NCI-H2196 treated with DMSO at 0.1 percent for 48 hours (cell line): ENCODE results near the gene IL24.

Source experiments
- DNase-seq: peaks from one replicate; lab custom pipeline; 2025; ENCODE audit not compliant: unreplicated experiment; lab: John Stamatoyannopoulos, UW

Gene IL24

GRCh38 chr1:206903687-206904086, 6.4 kb downstream of the IL24 start:
- DNase-seq = no peak

DNA sequence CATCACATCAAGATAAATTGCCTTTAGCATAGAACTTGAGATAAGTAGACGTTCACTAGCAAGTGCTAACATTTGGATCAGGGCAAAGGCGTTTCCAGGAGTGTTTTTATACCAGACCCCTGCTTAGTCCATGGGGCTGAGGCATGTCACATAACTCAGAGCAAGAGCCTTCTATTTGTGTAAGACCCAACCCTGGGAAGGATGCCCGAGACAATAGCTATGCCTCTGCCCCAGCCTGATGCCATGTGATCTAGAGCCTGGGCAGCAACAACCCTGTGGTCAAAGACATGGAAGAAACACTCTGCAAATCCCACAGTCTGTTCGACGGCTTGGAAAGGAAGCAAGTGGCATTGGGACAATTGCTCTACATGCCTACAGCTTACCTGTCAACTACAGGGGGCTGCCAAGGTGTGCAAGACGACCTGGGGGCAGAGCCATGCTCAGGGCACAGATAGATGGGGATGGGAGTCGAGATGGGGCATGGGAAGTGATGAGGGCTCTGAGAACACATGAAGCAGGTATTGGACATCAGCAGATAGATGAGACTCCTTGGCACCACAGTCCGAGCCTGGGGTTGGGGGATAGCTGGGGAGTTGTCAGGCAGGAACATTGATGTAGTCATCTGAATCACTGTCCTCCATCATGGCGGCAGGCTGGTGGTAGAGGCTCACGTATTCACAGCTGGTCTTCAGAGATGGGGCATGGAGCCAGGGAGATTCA, 7.3 kb downstream of the IL24 start:
- DNase-seq = no peak

DNA sequence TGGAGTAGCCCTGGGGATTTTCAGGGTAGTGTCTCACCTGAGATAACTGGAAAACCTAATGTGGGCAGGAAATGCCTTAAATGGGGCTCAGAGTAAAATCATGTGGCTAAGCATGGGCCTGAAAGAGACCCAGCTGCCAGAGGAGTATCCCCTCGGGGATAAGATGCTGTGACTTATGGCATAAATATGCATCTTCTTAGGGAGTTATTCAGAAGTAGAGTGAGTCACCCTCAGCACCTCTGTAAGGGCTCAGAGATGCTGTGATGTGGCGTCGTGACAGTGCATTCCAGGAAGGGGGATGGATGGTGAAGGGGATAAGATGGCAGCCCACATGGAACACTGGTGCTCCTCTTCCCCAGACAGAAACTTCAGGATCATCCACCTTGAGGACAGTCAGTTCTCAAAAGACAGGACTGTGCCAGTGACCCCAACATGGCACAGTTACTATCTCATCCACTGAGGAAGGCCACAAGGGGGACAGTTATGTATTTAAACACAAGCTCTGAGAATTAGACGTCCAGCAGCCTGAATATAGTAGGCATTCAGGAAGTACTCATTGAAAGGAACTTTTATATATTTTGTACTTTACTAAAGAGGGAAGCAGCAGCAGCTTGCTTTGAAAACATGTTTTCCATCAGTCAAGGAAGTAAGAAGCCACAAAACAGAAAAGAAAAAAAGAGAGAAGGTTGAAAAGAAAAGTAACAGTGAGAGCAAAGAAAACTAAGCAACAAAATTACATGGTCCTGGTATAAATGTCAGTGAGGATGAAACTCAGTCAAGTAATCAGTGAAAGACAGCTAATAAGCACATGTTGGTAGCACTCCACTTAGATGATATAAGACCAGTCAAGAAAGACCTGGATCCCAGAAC, 8.3 kb downstream of the IL24 start:
- DNase-seq = no peak

DNA sequence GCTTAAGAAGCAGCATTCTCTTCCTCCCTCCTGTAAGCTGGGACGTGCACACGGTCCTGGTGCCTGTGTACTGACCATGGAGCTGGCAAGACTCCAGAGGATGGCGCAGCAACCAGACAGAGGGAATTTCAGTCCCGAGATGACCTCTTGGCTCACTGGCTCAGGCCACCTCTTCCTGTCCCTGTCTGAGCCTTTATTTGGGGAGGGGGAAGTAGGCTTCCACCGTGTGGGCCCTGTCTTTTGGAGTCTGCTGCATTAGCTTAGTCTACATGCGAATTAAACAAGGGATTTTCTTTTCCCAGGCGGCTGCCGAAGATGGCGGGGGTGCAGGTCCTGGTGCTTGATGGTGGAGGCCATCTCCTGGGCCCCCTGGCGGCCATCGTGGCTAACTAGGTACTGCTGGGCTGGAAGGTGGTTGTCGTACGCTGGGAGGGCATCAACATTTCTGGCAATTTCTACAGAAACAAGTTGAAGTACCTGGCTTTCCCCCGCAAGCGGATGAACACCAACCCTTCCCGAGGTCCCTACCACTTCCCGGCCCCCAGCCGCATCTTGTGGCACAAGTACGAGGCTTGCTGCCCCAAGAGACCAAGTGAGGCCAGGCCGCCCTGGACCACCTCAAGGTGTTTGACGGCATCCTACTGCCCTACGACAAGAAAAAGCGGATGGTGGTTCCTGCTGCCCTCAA, 10.2 kb downstream of the IL24 start:
- no peak for DNase-seq

DNA sequence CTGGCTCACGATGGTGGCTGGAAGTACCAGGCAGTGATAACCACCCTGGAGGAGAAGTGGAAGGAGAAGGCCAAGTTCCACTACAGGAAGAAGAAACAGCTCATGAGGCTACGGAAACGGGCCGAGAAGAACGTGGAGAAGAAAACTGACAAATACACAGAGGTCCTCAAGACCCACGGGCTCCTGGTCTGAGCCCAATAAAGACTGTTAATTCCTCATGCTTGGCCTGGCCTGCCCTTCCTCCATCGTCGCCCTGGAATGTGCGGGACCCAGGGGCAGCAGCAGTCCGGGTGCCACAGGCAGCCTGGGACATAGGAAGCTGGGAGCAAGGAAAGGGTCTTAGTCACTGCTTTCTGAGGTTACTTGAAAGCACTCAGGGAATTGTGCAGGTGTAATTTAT, 10.8 kb downstream of the IL24 start:
- DNase-seq = no peak

GRCh38 chr1:206909161-206909882, 12.1 kb downstream of the IL24 start:
- peak; percentile 86 for DNase-seq

DNA sequence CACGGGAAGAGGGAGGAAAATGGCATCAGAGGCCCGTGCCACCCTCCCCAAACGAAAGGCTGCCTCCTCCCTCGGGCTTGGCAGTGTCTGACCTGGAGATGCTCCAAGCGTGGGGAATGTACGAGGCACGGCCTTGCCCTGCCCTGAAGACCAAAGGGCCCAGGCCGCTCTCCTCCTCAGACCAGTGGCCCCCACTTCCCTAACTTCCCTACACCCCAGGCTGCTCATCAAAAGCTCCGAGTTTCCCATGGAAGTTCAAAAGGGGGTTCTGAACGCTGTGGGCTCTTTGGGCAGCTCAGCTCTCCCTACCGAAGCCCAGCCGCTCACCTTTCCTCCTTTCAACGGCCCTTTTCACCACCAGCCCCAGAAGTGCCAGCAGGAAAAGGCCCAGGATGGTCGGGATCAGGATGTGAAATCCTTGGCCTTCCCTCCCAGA, 12.7 kb downstream of the IL24 start:
- no peak for DNase-seq

- peak; percentile 46 for DNase-seq
Observed at GRCh38 chr1:206911064-206911663, 13.9 kb downstream of the IL24 start.

GRCh38 chr1:206912445-206913095, 15.3 kb downstream of the IL24 start:
- peak; percentile 75 for DNase-seq

DNA sequence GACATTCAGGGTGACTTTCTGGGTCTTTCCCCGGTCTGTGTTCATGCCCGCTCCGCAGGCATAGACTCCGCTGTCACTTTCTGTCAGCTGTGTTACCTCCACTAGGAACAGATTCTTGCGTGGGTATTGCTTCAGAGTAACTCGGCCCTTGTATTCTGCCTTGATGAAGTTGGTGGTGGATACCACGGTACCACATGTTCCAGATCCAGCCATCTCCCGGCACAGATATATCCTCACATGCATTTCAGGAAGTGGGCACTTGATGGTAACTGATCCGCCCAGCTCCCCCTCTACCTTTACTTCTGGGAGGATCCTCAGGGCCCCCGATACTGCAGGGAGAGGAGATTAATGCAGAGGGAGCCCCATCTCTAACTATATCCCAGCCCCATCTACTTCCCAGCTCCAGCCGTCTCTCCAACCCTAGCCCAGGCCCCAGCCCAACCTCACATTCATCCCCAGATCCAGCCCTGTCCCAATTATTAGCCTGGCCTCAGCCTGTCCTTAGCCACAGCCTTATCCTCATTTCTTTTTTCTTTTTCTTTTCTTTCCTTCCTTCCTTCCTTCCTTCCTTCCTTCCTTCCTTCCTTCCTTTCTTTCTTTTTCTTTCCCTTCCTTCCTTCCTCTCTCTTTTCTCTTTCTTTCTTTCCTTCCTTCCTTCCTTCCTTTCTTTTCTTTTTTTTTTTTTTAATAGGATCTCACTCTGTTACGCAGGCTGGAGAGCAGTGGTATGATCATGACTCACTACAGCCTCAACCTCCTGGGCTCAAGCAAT, 16.7 kb downstream of the IL24 start:
- DNase-seq = no peak

- DNase-seq = no peak
Observed at GRCh38 chr1:206915030-206915735, 17.9 kb downstream of the IL24 start.

DNA sequence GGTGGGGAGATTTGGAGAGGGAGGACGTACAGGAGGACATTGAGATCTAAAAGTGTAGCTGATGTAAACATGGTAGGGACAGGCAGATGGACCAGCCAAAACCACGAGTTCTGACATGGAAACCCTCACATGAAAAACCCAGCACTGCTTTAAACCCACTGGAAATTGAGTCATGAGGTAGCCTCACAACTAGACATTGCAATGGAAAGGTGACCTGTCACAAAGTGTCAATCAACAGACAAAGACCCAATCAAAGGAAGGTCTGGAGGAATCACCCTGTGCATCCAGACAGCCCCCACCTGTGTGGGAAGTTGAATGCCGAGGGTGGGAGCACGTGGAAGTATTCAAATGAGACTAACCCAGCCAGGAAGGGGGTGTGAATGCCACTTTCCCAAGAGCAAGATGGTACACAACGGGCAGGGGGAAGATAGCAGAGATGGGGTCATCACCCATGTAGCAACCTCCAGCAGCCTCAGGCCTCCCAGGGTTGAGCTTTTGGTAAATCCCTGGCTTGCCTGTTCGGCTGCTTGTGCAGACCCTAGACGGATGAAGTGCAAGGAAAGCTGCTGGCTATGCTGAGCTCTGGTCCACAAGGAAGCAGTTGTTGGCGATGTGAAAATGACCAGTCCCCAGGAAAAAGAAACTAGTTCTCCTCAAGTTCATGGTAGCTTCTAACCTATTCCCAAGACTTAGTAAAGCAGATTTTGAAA, 18.9 kb downstream of the IL24 start:
- DNase-seq = no peak

DNA sequence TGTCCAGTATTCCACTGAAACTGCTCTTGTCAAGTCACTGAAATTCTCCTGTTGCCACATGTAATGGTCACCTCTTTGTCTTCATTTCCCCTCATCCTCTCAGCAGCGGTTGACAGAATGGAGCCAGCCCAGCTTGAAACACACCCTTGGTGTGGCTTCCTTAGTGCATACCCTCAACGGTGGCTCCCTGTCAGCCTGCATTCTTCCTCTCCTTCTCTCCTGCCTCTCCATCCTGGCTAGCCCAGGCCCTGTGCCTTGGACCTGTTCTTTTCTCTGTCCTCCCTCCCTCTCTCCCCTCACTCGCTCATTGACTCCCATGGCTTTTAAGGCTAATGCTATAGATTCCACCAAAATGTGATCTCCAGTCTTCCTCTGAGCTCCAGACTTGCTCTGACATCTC, 20.8 kb downstream of the IL24 start:
- DNase-seq = no peak

DNA sequence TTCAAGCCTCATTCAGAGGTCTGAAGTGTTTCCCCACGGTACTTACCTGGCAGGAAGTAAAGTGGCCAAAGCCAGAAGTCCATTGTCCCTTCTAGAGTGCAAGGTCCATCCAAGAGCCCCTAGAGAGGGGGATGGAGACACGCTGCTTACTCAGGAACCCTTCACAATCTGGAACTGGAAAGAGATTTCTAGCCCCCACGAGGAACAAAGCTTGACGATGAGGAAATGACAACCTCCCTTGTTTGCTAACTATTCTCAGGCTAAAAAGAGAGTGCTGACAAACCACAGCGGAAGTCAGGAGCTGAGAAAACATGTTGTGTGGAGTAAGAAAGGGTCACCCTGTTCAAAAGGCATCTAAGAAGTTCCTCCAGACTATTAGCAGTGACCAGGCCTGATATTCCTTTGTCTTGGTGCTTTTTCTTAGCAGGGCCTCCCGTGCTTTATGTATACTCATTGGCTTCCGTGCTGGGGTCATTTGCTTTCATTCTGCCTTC, 24.6 kb downstream of the IL24 start, which contains the start of gene FCMR:
TSS of gene FCMR (minus strand) at position 170 of the 494 bp plus-strand sequence. CDS start at position 83, 87 bp downstream.
- no peak for DNase-seq

- no peak for DNase-seq
Observed at GRCh38 chr1:206922524-206922923, 25.3 kb downstream of the IL24 start.

DNA sequence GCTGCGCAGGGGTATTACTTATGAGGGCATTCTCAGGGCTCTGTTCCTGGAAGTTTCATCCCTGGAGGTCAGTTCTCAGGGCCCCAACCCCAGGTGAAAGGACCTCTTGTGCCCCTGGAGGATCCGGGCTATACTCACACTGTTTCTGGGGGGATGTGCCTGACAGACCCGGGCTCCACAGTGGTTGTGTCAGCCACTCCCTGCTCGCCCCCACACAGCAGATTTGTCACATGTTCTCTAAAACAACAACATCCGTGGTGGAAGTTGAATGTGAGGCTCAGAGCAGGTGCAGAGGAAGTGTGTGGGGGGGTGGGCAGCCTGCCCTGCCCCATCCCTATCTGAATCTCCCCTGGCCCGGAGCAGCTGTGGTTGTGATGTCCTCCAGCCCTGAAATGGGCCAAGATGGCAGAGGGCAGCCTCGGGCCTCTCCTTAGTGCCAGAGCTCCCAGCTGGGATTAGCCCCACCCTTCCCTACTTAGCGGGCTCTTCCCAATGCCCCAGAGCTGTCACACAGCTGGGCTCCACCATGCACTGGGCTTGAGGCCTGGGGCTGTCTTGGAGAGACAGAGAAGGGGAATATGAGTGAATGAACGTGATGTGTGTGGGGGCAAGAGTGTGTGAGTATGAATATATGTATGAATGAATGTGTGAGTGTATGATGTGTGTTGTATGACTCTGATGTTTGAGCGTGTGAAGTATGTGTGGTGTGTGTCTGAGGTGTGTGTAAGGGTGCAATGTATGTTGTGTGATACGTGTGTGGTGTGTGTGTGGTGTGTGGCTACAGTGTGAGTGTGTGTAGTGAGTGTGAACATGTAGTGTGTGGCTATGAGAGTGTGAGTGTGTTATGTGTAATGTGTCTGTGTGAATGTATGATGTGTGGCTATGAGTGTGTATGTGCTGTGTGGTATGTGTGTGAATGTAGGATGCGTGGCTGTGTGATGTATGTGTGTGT, 26.0 kb downstream of the IL24 start:
- no peak for DNase-seq
